Keratinocyte (primary cell): Measurements from ENCODE around the gene PEAK3.

Source experiments
- CTCF ChIP-seq, 3 experiments: IDR thresholded peaks in 1 of 3; conservative IDR thresholded peaks in 1 of 3; optimal IDR thresholded peaks in 1 of 3; 2 replicates in 2 of 3; 3 replicates in 1 of 3; pipeline versions ENCODE3 to v1.5.1; 2011; ENCODE audit warnings: low read length in 3 of 3, mild to moderate bottlenecking in 3 of 3, moderate library complexity in 2 of 3, control low read depth in 1 of 3, inconsistent platforms in 1 of 3; ENCODE audit not compliant: insufficient read depth in 2 of 3; ENCODE audit errors: extremely low read depth in 1 of 3
- EZH2 ChIP-seq: IDR thresholded peaks from one replicate; pipeline ENCODE4 v1.6.1; 2012; ENCODE audit warnings: inconsistent platforms, mild to moderate bottlenecking, low read length, moderate library complexity

GRCh38 chr19:2270157-2270422 lies 11.9 kb downstream of the PEAK3 start:
- no peak for TF ChIP-seq EZH2
- TF ChIP-seq CTCF (optimal IDR thresholded peaks at IDR 0.05 in 1 of 3, IDR thresholded peaks at IDR 0.05 in 1 of 3, conservative IDR thresholded peaks at IDR 0.05 in 1 of 3; ENCODE audit: extremely low read depth in 1 of 3, insufficient read depth in 2 of 3, low read length in 3 of 3): no peak
